GM18505 (cell line): ENCODE results near the gene KIF26B.

ENCODE experiments used
- ATAC-seq: cut with Tn5 transposase; IDR thresholded peaks from one replicate; pipeline ENCODE4 v1.9.1; 2021; ENCODE audit not compliant: unreplicated experiment
- POLR2A ChIP-seq: IDR thresholded peaks from 4 replicates; pipeline ENCODE4 v1.6.1; 2011; ENCODE audit warnings: borderline replicate concordance; ENCODE audit not compliant: insufficient read depth, insufficient read length; ENCODE audit errors: extremely low read depth

The KIF26B gene

DNA sequence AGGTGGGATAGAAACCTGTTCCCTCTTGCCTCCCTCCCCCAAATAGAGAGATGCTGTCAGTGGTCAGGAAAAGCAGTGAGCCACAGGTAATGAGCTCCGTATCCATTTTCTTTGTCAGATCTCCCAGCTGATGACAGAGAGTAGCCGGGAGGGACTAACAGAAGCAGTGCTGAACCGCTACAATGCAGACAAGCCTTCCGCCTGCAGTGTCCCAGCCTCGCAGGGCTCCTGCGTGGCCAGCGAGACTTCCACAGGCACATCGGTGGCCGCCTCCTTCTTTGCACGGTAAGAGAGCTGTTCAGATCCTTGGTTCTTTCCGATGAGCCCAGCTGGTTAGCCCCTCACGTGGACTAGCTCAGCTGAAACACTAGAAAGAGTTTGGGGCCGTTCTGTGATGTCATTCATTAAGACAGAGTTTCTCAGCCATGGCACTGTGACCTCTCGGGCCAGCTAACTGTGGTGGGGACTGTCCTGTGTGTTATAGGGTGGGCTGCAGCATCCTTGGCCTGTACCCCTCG lies 264.7 kb downstream of the KIF26B start:
- ATAC-seq: no peak
- TF ChIP-seq POLR2A: no peak

DNA sequence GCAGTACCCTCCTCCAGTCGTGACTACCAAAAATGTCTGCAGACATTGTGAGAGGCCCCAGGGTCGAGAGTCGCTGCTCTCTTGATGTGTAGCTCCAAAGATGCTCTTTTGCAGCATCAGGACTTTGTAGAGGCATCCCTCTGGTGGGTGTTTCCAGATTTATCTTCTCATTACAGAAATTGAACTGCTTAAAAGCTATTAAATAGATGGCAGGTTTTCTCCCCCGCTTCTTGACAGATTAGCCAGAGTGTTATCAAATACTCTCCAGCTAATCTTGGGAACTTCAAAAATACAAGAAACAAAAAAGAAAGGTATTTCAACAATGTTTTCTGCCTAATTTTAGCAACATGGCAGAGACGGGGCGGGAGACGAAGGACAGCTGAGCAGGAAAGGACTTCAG lies 265.2 kb downstream of the KIF26B start:
- no peak for ATAC-seq
- no peak for TF ChIP-seq POLR2A

DNA sequence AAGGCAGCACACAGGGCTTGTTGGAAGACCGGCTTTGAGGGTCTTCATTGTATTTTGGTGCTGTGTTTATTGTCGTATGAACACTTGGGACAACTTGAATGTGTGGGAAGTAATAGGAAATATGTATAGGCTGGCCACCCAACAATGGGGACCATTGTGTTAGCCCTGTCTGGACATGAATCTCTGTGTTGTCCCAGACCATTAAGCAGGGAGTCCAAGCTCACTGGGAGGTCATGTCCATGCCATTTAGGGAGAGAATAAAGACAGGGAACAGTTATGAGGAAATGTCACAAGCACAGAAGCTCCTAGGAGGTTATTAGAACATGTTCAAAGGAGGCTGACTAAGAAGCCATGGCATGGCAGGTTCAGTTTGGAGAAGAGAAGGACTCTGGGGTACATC lies 266.1 kb downstream of the KIF26B start:
- ATAC-seq: no peak
- TF ChIP-seq POLR2A: no peak

DNA sequence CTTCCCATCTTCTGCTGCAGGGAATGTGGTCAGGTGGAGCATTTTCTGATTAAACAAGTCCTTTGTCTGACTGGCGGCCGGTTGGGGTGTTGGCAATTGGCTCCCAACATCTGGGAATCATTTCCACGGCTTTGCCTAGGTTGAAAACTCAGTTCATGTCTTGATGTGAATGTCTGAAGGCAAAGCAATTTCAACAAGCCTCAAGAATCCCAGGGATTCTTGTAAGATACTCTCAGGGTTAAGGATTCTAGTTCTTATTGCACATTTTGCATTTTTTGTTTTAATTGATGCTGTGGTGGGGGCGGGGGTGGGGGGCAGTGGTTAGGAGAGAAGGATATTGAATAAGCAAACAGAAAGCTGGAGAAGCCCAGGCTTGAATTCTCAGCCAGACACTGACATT lies 273.9 kb downstream of the KIF26B start:
- TF ChIP-seq POLR2A: no peak
- ATAC-seq: no peak

DNA sequence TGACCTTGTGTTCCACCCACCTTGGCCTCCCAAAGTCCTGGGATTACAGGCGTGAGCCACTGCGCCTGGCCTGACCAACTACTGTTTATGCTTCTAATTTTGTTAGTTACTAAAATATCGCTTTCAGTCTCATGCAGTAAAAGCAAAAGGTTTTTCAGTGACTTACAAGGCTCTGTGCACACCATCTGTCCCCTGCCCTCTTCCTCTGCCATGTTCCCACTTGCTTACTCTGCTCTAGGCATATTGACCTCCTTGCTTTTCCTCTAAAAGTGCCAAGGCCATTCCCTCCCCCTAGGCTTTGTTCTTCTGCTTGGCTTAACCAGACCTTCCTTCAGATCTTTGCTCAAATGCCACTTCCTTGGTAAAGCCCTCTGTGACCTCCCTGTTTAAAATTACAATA lies 276.9 kb downstream of the KIF26B start:
- TF ChIP-seq POLR2A: no peak
- ATAC-seq: no peak

DNA sequence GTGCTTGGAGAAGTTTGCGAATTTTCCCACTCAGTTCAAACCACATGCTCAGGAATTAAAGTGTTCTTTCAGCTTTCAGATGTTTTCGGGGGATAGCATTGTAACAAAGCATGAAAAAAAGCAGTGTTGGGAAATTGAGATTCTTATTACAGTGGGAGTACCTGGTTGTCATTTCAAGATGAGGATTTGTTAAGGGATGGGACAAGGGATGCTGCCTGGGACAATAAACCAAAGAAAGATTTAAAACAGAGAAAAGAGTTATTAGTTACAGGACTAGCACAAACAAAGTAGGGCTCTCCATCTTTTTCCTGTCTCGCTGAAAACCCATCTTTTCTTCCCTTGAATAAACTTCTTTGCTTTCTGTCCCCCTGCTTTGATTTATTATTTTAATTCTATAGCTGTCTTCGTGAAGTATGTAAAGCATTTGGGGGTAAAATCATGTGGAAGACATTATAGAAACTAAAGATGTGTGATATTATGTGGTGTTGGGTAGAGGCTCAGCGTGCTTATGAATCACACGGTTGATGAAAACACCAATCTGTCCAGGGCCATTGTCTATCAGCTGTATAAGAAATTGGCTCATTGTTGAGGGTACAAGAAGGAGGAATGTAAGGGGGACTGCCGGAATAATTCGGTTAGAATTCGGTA lies 277.6 kb downstream of the KIF26B start:
- ATAC-seq: no peak
- TF ChIP-seq POLR2A: no peak

DNA sequence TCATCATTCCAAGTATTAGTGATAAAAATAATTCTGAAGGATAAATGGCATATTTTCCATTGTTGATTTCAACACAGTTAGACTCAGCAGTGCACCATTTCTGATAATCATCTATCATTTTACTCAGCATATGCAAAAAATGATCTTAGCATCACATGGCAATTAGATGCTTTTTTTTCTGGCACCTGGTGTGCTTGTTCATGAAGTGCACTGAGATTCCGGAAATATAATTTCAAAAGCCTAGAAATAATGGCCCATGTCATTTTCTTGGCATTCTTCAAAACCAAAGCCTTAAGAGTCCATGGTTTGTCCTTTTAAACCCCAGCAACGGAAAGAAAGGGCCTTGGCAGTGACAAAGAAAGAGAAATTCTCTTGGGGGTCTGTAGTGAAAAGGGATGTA lies 278.8 kb downstream of the KIF26B start:
- no peak for ATAC-seq
- TF ChIP-seq POLR2A: no peak

DNA sequence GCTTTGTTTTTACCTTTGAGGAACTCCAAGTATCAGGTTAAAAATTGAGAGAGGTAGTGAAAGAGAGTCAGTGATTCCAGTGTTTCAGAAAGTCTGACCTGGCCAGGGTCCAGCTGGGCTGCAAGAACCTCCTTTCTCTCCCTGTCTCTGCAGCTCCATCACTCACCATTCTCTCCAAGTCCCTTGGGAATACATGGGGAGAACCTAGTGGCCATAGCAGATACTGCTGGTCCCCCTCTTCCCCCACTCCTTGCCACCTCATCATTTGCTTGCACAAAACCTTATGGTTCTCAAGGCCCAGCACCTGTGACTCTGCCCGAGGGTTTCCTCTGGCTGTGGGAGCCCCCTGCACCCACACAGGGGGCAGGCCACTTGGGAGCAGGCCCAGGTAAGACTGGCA lies 279.5 kb downstream of the KIF26B start:
- TF ChIP-seq POLR2A: no peak
- ATAC-seq: no peak

DNA sequence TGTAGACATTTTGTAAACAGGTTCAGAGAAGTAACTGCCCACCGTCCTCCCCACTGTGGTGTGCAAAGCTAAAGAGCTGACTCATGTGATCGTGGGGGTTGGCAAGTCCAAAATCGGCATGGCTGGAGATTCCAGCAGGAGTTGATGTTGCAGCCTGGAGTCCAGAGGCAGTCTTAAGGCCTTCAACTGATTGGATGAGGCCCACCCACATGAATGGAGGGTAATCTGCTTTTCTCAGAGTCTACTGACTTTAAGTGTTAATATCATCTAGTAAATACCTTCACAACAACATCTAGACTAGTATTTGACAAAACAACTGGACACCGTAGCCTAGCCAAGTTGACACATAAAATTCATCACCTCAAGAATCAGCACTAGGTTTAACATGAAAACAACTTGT lies 281.6 kb downstream of the KIF26B start:
- TF ChIP-seq POLR2A: no peak
- no peak for ATAC-seq

DNA sequence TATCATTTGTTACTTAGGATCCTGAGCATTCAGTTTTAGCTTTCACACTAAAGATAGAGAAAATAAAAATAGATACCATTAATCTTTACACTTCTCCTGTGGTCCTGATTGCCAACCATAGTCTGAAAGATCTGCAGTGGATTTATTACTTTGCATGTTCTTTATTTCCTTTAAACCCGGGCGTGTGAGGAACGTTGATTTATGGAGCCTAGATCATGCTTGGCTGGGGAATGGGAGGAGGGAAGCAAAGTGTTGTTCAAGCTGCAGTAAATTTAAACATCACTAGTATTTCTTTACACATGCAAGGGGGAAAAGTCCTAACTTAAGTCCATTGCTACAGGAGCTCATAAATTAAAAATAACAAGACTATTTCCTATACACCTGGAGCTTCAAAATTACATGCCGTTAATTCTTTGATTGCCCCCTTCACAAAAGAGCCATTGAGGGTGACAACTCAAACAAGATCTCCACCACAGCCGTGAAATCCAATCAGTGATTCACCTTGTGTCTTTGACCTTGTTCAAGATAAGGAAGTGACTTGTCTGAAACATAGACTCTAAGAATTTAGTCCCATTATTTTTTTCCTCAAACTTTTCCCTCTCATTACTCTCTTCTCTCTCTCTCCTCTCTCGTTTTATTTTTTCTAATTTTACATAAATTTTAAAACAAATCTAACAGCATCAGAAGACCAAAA lies 282.7 kb downstream of the KIF26B start:
- no peak for TF ChIP-seq POLR2A
- ATAC-seq: no peak

DNA sequence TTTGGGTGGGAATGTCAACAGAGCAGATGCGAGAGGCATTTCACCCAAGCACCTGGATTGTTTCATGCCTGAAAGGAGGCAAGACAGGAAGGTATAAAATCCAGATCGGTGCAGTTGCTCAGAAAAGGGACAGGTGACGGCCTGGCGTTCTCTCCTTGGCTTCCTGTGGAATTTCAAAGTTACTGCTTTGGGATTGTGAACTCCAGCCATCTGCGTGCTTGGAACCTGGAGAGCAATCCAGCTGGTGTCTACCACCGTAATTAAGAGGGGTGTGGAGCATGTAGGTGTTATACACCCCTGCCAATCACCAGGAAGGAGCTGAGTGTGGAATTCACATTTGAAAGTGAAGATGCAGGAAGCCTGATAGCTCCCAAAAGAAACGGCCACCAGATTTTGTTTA lies 286.1 kb downstream of the KIF26B start:
- no peak for TF ChIP-seq POLR2A
- ATAC-seq: no peak

DNA sequence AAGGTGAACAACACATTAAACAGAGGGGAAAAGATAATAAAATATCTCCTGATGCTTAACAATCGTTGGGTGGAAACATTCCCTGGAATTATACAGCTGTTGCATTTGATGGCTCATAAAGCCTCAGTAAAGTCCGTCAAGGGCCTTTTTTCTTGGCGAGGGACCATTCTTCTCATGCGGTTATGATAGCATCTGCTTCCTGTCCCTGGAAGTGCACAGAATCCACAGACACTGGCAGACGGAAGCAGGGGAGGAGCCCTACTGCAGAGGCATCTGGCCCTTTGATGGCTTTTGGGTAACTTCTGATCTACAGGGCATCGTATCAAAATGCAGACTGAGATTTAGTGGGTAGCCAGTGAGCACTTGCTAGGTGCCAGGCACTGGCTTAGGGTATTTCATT lies 286.9 kb downstream of the KIF26B start:
- no peak for TF ChIP-seq POLR2A
- ATAC-seq: no peak

DNA sequence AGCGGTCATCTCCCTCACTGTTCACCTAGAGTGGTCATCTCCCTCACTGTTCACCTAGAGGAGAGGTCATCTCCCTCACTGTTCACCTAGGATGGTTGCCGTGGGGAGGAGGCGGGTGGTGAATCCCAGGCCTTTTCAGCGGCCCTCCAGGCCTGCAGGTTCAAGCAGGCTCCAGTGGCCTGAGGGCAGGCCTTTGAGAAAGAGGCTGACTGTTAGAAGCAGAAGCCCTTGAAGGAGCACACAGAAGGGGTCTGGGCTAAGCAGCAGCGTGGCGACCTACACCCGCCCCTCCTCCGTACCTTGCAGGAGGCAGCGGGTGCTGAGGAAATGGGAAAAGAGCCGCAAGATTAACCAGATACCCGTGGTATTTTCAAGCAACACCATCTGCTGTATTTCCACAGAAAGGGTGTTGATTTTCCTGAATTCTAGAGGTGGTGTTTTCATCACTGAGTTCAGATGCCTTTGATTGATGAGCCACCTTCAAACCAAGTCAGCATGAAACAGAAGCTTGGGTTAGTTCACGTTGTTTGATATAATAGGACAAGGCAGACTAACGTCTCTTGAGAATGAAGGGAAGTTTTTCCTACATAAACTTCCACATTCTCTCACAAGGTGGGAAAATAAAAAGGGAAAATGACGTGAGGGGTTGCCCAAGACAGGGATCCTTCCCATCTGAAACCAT lies 289.5 kb downstream of the KIF26B start:
- ATAC-seq: no peak
- no peak for TF ChIP-seq POLR2A

DNA sequence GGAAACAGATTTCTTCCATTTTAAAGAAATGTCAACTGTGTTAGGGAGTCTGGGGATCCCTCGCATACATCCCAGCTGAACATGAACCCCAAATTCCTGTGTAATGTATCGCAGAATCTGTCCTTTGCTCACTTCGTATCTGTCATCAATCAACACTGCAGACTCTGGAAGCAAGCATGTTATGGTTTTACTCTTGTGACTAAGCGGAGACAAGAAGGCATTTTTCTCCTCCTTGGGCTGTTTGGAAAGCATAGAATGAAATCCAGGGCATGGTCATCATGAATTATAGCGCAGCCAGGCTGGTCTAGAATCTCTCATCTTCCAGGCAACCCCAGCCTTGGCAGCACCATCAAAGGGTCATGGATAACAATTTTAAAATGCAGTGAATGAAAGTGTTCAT lies 290.2 kb downstream of the KIF26B start:
- no peak for TF ChIP-seq POLR2A
- no peak for ATAC-seq
